ENCODE data around the gene COL17A1.

Gene COL17A1

DNA sequence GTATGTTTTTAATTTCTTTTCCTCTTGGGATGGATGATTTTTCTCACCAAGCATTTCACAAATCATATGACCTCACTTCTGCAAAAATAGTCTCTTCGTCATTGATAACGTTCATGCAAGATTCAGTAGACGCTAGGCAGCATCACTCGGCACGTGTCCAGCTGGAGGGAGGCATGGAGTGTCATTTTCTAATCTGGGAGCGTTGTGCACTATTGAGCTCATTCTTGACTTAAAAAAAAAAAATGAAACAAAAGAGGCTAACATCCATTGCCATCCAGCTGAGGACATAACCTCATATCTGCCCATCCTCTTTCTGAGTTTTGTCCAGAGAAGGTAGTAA is 56.2 kb downstream of the COL17A1 start:
- DNase-seq: no peak

DNA sequence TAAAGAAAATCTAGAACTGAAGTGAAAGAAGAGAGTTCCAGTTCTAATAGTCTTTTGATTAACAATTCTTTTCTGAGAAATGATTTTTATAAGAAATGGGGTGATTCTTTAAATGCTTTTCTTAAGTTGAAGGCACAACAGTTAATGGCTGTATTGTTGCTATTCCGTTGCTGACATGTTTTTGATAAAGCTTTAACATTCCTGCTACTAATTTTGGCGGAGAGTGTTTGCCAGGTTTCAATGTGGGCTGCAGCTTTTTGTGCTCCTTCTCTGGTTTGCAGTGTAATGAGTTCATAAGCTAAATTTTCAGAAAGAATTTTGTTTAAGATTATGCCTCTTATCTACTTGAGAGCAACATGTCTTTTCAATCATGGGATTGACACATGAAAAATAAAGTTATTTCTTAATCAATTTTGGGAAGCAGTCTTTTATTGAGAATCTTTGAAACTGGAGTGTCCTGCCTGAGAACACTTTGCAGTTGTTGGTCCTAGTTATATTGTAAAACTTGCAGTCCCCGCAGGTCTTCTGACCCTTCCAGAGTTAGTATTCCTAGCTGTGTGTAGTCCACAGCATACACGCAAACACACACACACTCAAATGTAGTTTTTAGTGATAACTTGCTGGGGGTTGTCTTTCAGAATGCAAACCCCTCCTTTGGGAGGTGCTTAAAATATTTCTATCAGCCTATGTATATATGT is 56.7 kb downstream of the COL17A1 start:
- no peak for DNase-seq

DNA sequence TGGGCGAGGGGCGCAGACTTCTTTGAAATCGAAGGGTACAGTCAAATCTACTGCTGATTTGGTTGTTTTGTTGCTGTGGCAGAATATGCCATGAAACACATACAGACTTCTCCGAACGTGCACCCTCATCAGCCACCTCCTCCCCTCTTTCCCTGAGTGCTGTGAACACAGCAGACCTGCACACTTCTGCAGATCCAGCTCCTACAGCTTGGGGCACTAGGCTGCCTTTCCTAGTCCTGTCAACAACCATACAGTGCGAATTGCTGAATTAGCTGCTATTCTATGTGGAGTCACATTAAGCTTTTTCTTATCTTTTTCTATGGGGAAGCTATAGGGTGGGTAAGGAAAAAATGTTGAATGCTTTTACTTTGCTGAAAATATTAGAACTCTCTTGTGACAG is 57.5 kb downstream of the COL17A1 start:
- DNase-seq: peak; percentile 26

DNA sequence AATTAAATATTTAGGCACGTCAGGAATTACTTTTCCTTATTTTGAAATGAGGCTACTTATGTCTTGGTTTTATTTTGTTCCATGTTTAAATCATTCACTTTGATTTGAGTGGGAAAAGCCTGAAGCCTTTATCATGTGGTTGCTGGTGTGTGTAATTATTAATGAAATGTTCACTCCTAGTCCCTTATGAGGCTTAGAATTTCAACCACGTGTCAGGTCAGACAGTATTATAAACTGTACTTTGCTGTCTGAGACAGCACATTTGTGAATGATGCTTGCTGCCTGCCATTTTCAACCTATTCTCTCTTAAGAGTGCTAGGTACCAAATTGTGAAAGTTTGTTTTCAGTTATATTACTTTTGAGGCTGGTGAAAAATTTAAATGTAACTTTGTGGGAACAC is 58.9 kb downstream of the COL17A1 start:
- DNase-seq: no peak

DNA sequence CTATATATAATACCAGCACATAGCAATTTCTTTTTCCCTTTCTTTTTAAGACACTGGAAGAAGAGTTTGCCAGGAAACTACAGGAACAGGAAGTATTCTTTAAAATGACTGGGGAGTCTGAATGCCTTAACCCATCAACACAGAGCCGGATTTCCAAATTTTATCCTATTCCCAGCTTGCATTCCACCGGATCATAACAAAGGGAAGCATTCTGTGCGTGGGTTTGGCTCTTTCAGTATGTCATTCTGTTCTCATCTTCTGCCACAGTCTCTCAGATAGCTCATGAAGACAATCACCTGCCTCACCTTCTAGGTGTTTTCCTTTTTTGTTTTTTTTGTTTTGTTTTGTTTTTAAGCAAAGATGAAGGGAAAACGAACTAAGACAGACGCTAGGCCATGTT is 60.2 kb downstream of the COL17A1 start:
- no peak for DNase-seq

DNA sequence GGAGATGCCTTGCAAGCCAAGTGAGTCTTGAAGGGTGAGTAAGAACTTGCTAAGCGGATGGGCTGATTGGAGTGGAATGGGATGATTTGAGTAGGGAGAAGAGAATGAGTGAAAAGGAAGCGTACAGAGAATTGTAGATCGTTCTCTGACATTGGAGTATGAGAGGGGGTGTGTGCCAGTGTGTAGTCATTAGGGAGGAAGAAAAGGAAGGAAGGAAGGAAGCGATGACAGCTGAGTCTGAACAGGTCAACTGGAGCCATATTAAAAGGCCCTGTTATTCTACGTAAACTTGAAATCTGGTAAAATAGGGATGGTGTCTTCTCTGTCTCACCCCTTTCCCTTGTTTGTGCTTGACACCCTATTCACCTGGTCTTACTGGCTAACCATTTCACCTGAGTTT is 63.7 kb downstream of the COL17A1 start:
- no peak for DNase-seq

DNA sequence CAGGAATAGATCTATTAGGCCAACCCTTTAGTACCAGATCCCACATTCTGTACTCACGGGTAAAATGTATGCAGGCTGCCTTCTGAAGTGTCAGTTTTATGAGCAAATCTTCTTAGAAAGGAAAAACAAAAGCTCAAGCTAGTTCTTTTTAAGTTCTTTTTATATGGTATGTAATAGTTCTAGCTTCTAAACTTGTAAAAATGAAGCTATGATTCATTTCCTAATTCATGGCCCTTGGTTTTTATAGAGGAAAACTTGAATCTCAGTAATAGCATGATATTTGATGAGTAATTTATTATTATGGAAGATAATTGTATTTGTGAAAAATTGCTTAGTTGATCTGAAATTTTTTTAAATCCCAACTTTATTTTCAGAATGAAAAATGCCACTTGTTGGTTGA is 64.4 kb downstream of the COL17A1 start:
- DNase-seq: no peak

DNA sequence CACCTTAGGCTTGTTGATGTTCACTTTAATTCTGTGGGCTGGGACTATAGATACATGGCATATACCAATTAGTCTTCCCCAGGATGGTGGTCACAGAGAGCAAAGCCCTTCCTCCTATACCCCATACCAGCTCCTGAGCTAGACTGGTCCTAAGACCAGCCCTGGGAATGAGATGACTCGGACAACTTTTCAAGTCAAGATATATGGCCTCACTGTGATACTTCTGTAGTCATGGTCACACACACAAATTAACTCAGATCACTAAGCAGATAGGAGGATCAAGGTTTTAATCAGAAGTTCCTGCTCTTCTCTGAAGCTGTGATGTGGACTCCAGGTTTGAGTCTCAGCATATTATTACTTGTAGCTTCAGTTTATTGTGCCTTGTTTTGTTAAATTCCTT is 65.7 kb downstream of the COL17A1 start:
- DNase-seq: no peak

DNA sequence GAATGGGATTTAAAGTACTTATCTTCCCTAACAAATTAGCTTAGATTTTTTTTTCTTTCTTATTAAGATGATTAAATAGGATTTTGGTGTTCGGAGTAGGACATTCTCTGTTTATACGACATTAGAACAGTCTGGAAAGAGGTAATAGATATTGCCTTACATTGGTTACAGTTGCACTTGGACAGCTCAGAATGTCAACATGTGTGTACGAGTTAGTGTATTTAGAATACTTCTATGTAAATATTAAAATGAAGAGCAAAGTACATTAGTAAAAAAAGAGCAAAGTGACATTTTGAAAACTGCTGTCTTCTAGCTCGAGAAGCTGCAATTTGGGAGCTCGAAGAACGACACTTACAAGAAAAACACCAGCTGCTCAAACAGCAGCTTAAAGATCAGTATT is 67.2 kb downstream of the COL17A1 start:
- DNase-seq: no peak

DNA sequence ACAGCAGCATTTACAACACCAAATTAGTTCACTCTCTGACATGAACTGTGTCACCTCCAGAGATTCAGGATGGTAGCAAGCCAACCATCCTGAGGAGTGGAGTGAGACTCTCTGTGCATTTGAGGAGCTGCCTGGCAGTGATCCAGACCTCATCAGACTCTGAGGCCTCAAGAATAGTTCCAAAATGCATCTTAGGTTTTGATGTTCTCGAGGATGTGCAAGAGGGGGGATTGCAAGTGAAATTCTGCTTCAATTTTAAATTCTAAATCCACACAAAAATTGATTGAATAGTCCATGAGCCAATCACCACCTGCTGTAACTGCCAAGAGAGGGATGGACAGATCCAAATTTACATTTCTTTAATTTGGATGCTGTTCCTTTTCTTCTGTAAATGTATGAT is 69.0 kb downstream of the COL17A1 start:
- DNase-seq: no peak

DNA sequence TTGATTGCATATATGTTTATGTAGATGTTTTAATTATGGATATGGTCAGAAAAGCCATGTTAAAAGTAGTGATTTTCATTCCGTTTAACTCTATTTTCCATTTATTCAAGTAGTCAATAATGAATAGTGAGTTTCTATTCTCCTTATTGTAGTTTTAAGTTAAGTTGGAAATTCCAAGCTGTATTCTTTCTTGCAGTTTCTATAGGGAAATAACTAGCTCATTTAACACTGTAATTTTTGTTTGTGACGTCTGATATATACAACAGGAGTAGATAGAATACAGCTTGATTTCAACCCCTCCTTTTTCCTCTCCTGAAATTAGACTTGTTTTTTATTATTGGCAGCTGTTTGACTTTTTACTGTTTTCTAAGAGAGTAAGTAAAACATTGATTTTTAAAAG is 71.5 kb downstream of the COL17A1 start:
- DNase-seq: no peak

DNA sequence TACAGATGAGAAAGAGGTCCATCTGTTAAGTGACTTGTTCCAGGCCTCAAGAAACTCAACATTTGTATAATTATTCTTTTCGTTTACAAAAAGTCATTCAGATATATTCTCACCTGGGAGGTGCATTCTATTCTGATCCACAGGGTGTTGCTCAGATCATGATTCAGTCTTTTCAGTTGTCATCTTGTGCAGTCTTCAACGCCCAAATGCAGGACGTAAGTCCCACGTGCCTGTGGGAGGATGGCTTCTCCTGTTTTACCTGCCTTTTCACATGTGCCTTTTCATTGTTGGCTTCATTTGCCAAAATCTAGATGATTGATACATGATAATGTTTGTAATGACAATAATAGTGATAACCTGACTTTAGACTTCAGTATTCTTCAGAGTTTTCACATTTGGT is 72.2 kb downstream of the COL17A1 start:
- DNase-seq: no peak

DNA sequence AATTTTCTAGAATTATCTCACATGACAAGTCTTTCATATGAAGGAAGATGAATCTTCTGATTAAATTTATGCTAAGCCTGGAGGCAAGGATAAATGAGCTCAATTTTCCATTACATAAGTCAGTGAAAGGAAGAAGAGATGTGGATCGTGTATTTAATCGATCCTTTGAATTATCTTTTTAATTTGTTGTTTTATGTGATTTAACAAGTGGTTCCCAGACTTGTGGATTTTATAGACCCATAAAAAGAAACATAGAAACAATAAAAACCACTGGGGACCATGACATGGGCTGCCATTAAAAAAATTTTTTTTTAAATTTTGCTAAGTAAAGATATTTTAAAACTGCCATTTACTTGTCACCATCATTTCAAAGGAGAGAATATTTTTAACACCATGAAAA is 73.8 kb downstream of the COL17A1 start:
- no peak for DNase-seq

DNA sequence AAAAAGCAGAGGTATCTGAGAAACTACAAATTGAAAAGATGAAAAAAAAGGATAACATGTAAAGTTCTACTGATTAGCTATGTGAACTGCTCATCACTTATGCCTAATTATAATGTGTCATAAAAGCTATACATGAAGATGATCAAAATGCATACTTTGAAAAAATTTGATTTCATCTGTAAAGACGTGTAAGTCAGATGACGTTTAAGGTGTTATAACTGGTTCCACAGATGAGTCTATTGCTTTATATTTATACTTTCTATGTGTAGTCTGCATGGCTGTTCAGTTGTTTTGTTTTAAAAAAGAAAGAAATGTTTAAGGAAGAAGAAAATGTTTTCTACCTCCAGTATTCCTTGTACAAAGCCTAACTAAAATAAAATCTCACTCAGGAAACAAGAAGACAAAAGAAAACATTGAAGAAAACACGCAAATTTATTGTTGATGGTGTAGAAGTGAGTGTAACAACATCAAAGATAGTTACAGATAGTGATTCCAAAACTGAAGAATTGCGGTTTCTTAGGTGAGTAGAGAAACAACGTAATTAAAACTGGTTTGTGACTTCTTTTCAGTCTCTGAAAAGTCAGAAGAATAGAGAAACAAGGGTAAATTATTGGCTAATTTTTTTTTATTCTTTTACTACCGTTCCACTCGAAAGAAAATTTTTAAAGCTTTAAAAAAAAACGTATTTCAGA is 80.4 kb downstream of the COL17A1 start:
- DNase-seq: no peak

DNA sequence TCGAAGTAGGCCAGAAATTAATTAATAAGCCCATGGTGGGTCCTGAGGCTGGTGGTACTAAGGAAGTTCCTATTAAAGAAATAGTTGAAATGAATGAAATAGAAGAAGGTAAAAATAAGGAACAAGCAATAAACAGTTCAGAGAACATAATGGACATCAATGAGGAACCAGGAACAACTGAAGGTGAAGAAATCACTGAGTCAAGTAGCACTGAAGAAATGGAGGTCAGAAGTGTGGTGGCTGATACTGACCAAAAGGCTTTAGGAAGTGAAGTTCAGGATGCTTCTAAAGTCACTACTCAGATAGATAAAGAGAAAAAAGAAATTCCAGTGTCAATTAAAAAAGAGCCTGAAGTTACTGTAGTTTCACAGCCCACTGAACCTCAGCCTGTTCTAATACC is 82.8 kb downstream of the COL17A1 start:
- no peak for DNase-seq

DNA sequence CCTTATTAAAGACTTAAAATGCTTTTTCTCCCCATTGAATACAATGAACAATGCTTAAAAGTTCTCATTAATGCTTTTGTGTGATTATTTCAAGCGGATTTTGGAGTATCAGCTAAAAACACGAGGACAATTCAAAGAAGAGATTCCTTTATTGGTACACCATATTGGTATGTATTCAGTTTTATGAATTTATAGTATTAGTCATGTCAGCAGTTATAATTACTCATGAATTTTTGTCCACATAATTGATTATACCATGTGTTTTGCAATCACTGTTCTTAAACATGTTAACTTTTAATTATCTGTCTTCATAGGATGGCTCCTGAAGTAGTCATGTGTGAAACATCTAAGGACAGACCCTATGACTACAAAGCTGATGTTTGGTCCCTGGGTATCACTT is 86.9 kb downstream of the COL17A1 start:
- DNase-seq: no peak

DNA sequence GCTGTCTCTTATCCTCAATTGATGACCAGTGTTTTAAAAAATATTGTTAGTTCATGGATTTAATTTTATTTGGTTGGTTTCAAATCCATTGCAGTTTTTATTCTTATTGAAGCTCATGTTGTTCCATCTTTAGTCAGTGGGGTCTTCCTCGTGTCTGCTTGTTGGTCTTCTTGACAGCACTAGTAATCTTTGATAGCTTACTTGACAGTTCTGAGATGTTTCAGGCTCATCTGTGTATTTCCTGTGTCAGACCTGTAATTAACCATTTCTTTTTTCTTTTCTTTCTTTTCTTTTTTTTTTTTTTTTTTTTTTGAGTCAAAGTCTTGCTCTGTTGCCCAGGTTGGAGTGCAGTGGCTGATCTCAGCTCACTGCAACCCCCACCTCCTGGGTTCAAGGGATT is 90.5 kb downstream of the COL17A1 start:
- no peak for DNase-seq

DNA sequence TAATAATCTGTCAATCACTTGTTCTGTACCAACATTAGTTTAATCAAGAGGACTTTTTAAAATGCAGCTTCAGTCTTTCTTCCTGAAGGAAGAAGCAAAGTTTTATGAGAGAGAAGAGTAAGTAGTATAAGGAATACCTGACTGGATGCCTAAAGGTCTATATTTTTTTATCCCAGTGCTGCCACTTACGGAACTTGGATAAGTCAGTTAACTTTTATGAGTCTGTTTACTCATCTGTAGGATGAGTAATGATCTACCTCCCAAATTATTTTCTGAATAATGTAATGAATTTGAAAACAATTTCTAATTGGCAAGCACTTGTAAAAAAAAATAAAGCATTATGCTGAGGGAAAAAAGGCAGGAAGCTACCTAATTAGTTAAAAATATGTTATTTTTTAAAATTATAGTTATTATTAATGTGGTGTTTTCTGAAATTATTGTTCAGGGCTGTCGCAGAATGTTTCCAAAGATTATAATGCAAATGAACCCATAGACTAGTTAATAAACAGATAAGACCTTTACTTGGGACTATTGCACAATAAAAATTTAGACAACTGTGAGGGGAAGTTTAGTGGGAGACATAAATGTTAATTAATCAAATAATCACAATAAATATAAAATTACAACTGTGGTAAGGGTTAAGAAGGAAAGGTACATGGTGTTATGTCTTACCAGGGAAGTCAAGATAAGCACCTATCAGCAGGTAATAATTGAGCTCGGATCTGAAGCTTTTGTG is 94.1 kb downstream of the COL17A1 start:
- DNase-seq: no peak

DNA sequence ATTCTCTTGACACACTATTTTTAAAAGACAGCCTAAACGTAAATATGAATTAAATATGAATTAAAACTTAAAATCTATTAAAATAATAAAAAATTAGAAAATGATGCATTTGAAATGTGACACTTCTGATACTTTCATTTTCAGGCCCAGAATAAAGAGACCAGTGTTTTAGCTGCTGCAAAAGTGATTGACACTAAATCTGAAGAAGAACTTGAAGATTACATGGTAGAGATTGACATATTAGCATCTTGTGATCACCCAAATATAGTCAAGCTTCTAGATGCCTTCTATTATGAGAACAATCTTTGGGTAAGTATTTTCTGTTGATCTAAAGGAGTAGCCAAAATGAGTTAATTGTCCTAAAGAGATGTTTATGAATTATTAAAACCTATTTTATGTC is 95.1 kb downstream of the COL17A1 start:
- DNase-seq: no peak

DNA sequence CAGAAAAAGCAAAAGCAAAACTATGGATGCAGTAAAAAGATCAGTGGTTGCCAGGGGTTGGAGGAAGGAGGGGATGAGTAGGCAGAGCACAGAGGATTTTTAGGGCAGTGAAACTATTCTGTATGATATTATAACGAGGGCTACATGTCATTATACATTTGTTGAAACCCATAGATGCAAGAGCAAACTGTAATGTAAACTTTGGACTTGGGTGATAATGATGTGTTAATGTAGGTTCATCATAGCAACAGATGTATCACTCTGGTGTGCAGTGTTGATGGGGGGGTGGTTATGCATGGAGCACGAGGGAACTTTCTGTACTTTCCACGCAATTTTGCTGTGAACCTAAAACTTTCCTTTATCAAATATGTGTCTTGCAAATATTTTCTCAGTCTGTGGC is 95.6 kb downstream of the COL17A1 start:
- DNase-seq: no peak

DNA sequence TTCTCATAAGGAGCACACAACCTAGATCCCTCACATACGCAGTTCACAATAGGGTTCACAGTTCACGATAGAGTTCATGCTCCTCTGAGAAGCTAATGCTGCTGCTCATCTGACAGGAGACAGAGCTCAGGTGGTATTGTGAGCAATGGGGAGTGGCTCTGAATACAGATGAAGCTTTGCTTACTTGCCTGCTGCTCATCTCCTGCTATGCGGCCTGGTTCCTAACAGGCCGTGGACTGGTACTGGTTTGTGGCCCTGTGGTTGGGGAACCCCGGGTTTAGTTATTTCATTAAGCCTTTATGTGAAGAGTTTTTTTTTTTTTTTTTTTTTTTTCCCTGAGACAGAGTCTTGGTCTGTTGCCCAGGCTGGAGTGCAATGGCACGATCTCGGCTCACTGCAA is 99.3 kb downstream of the COL17A1 start:
- no peak for DNase-seq

DNA sequence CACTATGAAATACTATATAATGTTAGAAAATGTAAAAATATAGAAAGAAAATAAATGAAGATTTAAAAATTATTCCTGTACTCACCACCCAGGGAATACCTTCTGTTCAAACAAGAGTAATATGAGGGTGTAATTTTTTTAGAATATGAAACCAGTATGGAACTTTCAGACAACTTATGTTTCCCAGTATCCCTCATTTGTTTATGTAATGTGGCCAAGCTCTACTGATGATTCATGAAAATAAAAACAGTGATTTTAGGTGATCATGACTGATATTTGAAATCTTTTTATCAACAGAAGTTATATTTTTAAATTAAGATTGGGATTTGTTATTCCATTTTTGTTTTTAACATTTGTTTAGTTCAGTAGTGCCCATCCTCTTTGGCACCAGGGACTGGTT is 100.0 kb downstream of the COL17A1 start:
- DNase-seq: no peak

DNA sequence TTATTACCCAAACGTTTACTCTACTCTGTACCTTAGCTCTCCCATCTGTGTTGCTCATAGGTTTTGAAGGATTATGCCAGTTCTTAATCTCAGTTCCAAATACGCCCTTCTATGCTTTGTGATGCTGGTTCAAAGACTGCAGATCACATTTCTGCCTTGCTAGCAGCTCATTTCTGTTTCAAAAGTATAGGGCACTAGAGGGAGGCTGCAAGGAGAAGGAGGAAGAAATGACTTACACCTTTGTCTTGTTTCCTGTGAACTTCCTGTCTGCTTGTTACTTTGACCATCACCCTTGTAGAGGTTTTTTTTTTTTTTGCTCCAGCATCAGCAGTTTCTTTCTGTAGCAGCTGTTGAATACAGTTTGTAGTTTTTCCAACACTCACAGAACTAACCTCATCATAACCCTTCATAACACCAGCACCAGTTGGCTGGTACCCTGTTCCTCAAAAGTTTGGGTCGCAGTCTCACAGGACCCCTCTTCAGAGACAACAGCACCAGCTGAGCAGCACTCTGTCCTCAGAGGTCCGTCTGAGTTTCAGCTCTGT is 102.2 kb downstream of the COL17A1 start:
- DNase-seq: no peak

DNA sequence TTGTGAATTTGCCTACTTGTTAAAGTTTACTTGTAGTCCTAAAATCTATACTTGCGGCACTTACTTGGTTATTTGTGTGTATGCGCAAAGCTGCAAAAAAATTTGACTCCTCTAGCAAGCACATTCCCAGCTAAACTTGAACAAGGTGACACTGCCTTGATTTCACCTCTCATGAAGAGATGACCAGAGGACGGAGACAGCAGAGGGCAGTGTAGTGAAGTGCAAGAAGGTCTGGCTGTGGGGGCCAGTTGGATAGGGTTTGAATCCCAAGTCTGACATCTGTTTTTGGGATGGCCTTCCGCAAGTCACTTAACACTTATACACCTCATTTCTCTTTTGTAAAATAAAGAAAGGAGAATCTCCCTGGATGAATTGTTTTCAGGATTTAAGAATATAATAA is 103.0 kb downstream of the COL17A1 start:
- peak; percentile 15 for DNase-seq
